SK-N-MC (cell line): Measurements from ENCODE around the gene SLC9A3.

Experiments
- DNase-seq: peaks from one replicate; pipeline ENCODE4 v3.0.0-alpha.2; 2011; ENCODE audit warnings: low read depth, low spot score
- H3K27ac ChIP-seq: fragments of 200-600 bp; sonication (generic); 2 replicates; pipeline ENCODE4 v1.5.1; 2016; ENCODE audit warnings: mixed run types
- H3K36me3 ChIP-seq: fragments of 200-600 bp; sonication (generic); 2 replicates; pipeline ENCODE4 v1.6.1; 2017; ENCODE audit warnings: antibody characterized with exemption, low read length, mixed read lengths; ENCODE audit not compliant: insufficient read depth
- H3K4me3 ChIP-seq: fragments of 200-600 bp; sonication (generic); 2 replicates; pipeline ENCODE4 v1.5.1; 2016
- H3K9ac ChIP-seq: fragments of 200-600 bp; sonication (generic); 2 replicates; pipeline ENCODE4 v1.8.0; 2017; ENCODE audit warnings: mixed run types, mixed read lengths; ENCODE audit not compliant: insufficient read length
- H3K9me3 ChIP-seq: fragments of 200-600 bp; sonication (generic); 2 replicates; pipeline ENCODE4 v1.6.1; 2017; ENCODE audit warnings: low read depth, mild to moderate bottlenecking, antibody characterized with exemption, low read length, moderate library complexity, mixed read lengths
- EZH2 ChIP-seq: fragments of 200-600 bp; sonication (generic); IDR thresholded peaks from one replicate; pipeline ENCODE4 v1.6.1; 2017; ENCODE audit warnings: antibody characterized with exemption
- FOXP2 ChIP-seq: optimal IDR thresholded peaks from 2 replicates; pipeline ENCODE3; 2011; ENCODE audit warnings: mild to moderate bottlenecking, moderate library complexity; ENCODE audit not compliant: insufficient read depth; ENCODE audit errors: extremely low read length, control extremely low read depth
- POLR2AphosphoS5 ChIP-seq: IDR thresholded peaks from 2 replicates; pipeline ENCODE4 v1.6.1; 2012; ENCODE audit warnings: mild to moderate bottlenecking, low read depth, low read length, borderline replicate concordance

Gene SLC9A3

GRCh38 chr5:434443-435146 is 89.7 kb downstream of the SLC9A3 start:
- Histone ChIP-seq H3K4me3 (no peak overlapping the region), H3K9ac (no peak overlapping the region), H3K27ac (no peak overlapping the region), H3K9me3 (no peaks in the 10 kb centered on the region), H3K36me3 (peaks cover 12% of the 10 kb centered on the region; the same call in 1 of the 2 replicates)
- TF ChIP-seq POLR2AphosphoS5 (no peak), EZH2 (no peak), FOXP2 (no peak)
- DNase-seq: no peak

GRCh38 chr5:433836-434235 is 90.4 kb downstream of the SLC9A3 start:
- H3K36me3 ChIP-seq: peaks cover 13% of the 10 kb centered on the region; the same call in 1 of the 2 replicates
- no peak overlapping the region for H3K27ac ChIP-seq
- no peak overlapping the region for H3K9ac ChIP-seq
- no peak overlapping the region for H3K4me3 ChIP-seq
- H3K9me3 ChIP-seq: no peaks in the 10 kb centered on the region
- TF ChIP-seq POLR2AphosphoS5 (no peak), EZH2 (no peak), FOXP2 (no peak)
- no peak for DNase-seq

- Histone ChIP-seq H3K36me3 (peaks cover 19% of the 10 kb centered on the region; the same call in 1 of the 2 replicates), H3K4me3 (no peak overlapping the region), H3K27ac (no peak overlapping the region), H3K9ac (no peak overlapping the region), H3K9me3 (no peaks in the 10 kb centered on the region)
- no peak for DNase-seq
- TF ChIP-seq POLR2AphosphoS5 (no peak), FOXP2 (no peak), EZH2 (no peak)
Measured at GRCh38 chr5:432928-433791, 91.1 kb downstream of the SLC9A3 start.

GRCh38 chr5:432201-432927 is 91.9 kb downstream of the SLC9A3 start:
- peaks cover 27% of the 10 kb centered on the region; the same call in 1 of the 2 replicates for H3K36me3 ChIP-seq

GRCh38 chr5:431711-432050 is 92.6 kb downstream of the SLC9A3 start:
- TF ChIP-seq EZH2 (no peak), FOXP2 (no peak), POLR2AphosphoS5 (no peak)
- peaks cover 34% of the 10 kb centered on the region; the same call in 1 of the 2 replicates for H3K36me3 ChIP-seq
- H3K27ac ChIP-seq: no peak overlapping the region
- H3K4me3 ChIP-seq: no peak overlapping the region
- no peak for DNase-seq
- H3K9me3 ChIP-seq: no peaks in the 10 kb centered on the region
- H3K9ac ChIP-seq: no peak overlapping the region

More at GRCh38 chr5:432201-432927, 91.9 kb downstream of the SLC9A3 start:
- H3K9me3 ChIP-seq: no peaks in the 10 kb centered on the region
- DNase-seq: no peak
- TF ChIP-seq EZH2: no peak
- no peak overlapping the region for H3K4me3 ChIP-seq
- no peak overlapping the region for H3K9ac ChIP-seq
- no peak overlapping the region for H3K27ac ChIP-seq

- no peak for DNase-seq
- Histone ChIP-seq H3K4me3 (no peak overlapping the region), H3K27ac (no peak overlapping the region), H3K9me3 (no peaks in the 10 kb centered on the region), H3K9ac (no peak overlapping the region), H3K36me3 (peaks cover 34% of the 10 kb centered on the region; the same call in 1 of the 2 replicates)
- TF ChIP-seq POLR2AphosphoS5 (no peak), FOXP2 (no peak), EZH2 (no peak)
Measured at GRCh38 chr5:431001-431710, 93.1 kb downstream of the SLC9A3 start.

GRCh38 chr5:430214-430925 is 93.9 kb downstream of the SLC9A3 start:
- DNase-seq: no peak
- Histone ChIP-seq H3K27ac (no peak overlapping the region), H3K9me3 (no peaks in the 10 kb centered on the region), H3K36me3 (peaks cover 34% of the 10 kb centered on the region; the same call in 1 of the 2 replicates), H3K9ac (no peak overlapping the region), H3K4me3 (no peak overlapping the region)
- TF ChIP-seq FOXP2 (no peak), EZH2 (no peak), POLR2AphosphoS5 (no peak)
